ENCODE data around the gene GCN1.
A peak's percentile ranks its signal among the peaks of the same experiment; 100 is the strongest.
"Not testable (repeated sequence)": the region's sequence is repeated elsewhere in the genome, so short reads cannot be mapped to it uniquely, and the experiment has no call there.

Gene GCN1

GRCh38 chr12:120228291-120229070 lies 34.0 kb upstream of the GCN1 start:
- peak; percentile 97 for DNase-seq

- no peak for DNase-seq
Measured at GRCh38 chr12:120228041-120228290, 33.5 kb upstream of the GCN1 start.

- DNase-seq: no peak
Measured at GRCh38 chr12:120227233-120228040, 32.9 kb upstream of the GCN1 start.

- DNase-seq: no peak
Measured at GRCh38 chr12:120225852-120226640, 31.5 kb upstream of the GCN1 start.

GRCh38 chr12:120225200-120225558 lies 30.7 kb upstream of the GCN1 start:
- no peak for DNase-seq

GRCh38 chr12:120224304-120225199 lies 30.0 kb upstream of the GCN1 start:
- no peak for DNase-seq

GRCh38 chr12:120223458-120224303 lies 29.2 kb upstream of the GCN1 start:
- no peak for DNase-seq

- DNase-seq: no peak
Measured at GRCh38 chr12:120222288-120222832, 27.8 kb upstream of the GCN1 start.

GRCh38 chr12:120221576-120221900 lies 27.0 kb upstream of the GCN1 start:
- no peak for DNase-seq

GRCh38 chr12:120220838-120221575 lies 26.5 kb upstream of the GCN1 start:
- no peak for DNase-seq

GRCh38 chr12:120218680-120219606 lies 24.4 kb upstream of the GCN1 start:
- no peak for DNase-seq

GRCh38 chr12:120216742-120217605 lies 22.5 kb upstream of the GCN1 start:
- DNase-seq: no peak

GRCh38 chr12:120215766-120216735 lies 21.5 kb upstream of the GCN1 start:
- no peak for DNase-seq

GRCh38 chr12:120215357-120215735 lies 20.8 kb upstream of the GCN1 start:
- no peak for DNase-seq

- DNase-seq: no peak
Measured at GRCh38 chr12:120214626-120215356, 20.3 kb upstream of the GCN1 start.

GRCh38 chr12:120213758-120214157 lies 19.2 kb upstream of the GCN1 start:
- no peak for DNase-seq

- DNase-seq: not testable (repeated sequence)
Measured at GRCh38 chr12:120213182-120213581, 18.7 kb upstream of the GCN1 start.

All from activated CD8-positive, alpha-beta memory T cell treated with anti-CD3 and anti-CD28 coated beads for 24 hours (primary cell).